HG03175 (cell line): ENCODE results near the gene EGFL7.
"Not testable (repeated sequence)": the region's sequence is repeated elsewhere in the genome, so short reads cannot be mapped to it uniquely, and the experiment has no call there.

Experiments used
- ATAC-seq: cut with Tn5 transposase; IDR thresholded peaks from one replicate; pipeline ENCODE4 v1.9.1; 2021; ENCODE audit warnings: mild to moderate bottlenecking, moderate library complexity; ENCODE audit not compliant: unreplicated experiment

EGFL7 gene

DNA sequence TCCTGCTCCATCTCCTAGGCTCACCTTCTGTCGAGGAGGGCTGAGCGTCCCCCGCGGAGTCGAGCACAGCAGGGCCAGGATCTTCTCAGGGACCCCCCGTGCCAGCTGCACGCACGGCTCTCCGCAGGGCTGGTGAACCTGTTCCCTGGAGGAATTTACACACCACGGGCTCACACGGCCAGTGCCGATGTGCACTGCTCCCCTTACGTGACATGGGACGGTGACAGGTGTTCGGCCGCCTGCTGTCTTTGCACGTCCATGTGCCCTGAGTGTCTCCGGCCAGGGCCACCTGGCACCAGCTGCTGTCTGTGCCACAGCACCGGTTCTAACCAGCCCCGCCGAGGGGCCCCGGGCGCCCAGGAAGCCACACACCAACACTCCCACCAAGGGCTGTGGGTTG, 33.2 kb downstream of the EGFL7 start:
- ATAC-seq: no peak

- no peak for ATAC-seq
Measured at GRCh38 chr9:136696502-136696901, 33.8 kb downstream of the EGFL7 start.

GRCh38 chr9:136697146-136697820, 34.6 kb downstream of the EGFL7 start:
- ATAC-seq: no peak

DNA sequence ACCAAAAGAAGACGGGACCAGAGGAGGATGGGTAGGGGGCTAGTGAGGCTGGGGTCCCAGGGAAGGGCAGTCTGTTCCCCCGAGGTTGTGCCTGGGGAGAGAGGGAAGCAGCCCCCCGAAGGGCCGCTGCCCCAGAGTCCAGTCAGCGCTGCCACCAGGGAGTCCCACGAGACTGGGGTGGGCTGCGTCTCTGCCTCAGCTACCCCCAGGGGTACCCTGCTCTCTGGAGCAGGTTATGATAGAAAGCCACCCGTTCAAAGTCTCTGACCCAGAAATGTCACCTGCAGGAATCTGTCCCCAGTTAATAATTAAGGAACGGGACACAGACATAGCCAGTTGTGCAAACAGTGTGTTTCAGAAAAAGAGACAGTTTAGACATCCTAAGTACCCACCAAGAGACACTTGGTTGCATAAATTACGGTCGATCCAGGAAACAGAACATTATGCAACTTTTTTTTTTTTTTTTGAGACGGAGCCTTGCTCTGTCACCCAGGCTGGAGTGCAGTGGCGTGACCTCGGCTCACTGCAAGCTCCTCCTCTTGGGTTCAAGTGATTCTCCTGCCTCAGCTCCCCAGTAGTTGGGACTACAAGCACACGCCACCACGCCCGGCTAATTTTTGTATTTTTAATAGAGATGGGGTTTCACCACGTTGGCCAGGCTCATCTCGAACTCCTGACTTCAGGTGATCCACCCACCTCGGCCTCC, 35.3 kb downstream of the EGFL7 start:
- no peak for ATAC-seq

DNA sequence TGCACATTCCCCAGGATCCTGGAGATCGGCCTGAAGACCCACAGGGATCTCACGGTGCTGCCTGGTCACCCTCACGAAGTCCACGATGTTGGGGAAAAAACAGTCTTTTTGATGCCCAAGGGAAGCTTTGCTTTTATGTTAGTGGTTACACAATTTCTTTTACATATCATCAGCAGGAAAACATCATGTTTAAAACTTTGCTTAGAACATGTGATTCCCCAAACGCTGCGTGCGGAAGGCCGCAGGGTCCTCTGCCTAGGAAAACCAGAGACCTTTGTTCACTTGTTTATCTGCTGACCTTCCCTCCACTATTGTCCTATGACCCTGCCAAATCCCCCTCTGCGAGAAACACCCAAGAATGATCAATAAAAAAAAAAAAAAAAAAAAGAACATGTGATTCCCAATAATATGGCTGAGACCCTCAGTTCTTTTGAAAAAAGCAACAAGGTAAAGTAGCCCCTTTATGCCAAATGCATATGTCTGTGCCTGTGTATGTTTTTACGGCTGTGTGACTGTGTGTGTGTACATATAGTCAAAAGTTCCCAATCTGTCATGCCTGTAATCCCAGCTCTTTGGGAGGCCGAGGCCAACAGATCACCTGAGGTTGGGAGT, 36.0 kb downstream of the EGFL7 start:
- ATAC-seq: no peak

DNA sequence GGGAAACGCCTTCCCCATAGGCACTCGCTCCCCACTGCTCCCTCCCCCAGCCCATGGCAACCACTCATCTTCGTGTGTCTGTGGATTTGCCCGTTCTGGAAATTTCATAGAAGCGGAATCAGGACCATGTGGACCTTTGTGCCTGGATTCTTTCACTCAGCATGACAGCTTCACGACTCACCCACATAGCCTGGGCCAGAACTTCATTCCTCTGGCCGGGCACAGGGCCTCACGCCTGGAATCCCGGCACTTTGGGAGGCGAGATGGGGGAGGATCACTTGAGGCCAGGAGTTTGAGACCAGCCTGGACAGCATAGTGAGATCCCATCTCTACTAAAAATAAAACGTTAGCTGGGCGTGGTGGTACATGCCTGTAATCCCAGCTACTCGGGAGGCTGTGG, 37.6 kb downstream of the EGFL7 start:
- ATAC-seq: no peak

DNA sequence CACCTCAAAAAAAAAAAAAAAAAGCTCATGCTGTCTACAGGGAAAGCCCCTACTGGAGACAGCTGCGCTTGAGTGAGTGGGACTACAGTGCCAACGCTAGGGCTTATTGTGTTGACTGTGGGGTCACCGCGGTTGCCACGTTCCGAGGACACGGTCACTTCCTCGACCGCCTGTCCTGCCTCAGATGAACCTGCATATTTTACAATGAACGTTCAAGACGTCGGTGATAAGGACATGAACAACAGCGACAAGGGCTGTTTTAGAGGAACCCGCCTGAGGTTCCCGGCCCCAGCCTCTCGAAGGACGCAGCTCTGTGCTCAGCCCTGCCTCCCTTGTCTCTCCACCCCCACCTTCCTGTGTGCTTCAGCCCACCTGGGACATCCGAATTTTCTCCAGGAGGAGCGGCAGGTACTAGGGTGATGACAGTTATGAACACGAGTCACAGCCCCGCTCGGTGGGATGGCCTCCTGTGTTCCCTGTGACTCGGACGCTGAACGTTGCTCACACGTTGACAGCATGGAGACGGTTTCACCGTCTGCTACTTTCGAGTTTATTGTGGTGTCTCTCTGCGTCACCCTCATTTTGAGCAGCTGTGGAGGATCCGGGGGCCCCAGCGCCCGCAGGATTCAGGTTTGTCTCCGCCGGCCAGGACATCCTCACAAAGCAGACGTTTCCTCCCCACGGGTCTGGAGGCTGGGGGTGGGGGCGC, 38.4 kb downstream of the EGFL7 start:
- ATAC-seq: peak; percentile 63

- no peak for ATAC-seq
Measured at GRCh38 chr9:136701668-136702053, 38.9 kb downstream of the EGFL7 start.

- ATAC-seq: no peak
Measured at GRCh38 chr9:136703276-136703860, 40.7 kb downstream of the EGFL7 start.

DNA sequence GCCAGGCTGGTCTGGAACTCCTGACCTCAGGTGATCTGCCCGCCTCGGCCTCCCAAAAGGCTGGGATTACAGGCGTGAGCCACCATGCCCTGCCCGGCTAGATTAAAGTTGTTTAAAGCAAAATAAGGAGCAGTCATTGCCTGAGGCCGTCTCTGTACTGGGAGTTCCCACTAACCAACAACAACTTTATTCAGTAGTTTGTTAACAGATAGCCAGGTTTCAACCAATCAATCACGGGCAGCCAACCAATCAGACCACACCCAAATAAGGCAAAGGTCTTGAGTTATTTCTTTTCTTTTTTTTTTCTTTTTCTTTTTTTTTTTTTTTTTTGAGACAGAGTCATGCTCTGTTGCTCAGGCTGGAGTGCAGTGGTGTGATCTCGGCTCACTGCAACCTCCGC, 42.0 kb downstream of the EGFL7 start:
- ATAC-seq: not testable (repeated sequence)

GRCh38 chr9:136705564-136705963, 42.8 kb downstream of the EGFL7 start:
- no peak for ATAC-seq

- no peak for ATAC-seq
Measured at GRCh38 chr9:136707011-136707410, 44.3 kb downstream of the EGFL7 start.

GRCh38 chr9:136707849-136708517, 45.3 kb downstream of the EGFL7 start:
- no peak for ATAC-seq

DNA sequence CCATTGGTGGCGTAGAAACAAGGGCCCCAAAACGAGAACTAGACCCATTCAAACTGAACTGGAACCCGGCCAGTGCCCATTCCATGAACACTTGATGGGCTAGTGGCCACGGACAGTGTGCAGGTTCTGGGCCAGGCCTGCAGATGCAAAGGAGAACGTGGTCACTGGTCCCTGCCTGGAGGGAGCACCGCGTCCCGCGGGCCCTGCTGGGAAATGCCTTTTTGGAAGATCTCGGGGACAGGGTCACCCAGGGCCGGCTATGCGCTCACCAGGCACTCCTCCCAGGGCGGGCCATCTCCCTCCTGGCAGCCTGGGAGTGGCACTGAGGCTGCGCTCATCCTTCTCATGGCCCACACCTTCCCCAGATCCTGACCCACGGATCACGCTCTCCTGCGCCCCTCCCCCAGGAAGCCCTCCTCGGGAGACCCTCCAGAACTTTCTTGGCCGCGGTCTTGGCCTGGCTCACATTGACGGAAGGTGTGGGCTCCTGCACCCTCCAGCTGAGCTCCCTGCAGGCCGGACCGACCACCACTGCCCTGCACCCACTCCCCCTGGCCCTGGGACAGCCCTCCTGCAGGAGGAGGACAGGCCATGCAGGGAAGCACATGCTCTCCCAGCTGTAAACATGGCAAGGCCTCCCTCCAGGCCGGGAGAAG, 46.9 kb downstream of the EGFL7 start:
- no peak for ATAC-seq

DNA sequence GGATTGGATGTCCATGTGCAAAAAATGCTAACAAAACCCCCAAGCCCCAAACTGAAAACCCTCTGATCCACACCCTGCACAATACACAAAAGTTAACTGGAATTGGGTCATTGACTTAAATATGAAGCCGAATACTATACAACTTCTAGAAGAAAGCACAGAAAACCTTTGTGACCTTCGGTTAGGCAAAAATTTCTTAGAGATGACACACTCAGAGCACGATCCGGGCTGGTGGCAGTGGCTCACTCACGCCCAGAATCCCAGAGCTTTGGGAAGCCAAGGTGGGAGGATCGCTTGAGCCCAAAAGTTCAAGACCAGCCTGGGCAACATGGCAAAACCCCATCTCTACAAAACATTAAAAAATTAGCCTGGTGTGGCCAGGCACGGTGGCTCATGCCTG, 47.8 kb downstream of the EGFL7 start:
- no peak for ATAC-seq

- ATAC-seq: not testable (repeated sequence)
Measured at GRCh38 chr9:136711219-136711648, 48.5 kb downstream of the EGFL7 start.

DNA sequence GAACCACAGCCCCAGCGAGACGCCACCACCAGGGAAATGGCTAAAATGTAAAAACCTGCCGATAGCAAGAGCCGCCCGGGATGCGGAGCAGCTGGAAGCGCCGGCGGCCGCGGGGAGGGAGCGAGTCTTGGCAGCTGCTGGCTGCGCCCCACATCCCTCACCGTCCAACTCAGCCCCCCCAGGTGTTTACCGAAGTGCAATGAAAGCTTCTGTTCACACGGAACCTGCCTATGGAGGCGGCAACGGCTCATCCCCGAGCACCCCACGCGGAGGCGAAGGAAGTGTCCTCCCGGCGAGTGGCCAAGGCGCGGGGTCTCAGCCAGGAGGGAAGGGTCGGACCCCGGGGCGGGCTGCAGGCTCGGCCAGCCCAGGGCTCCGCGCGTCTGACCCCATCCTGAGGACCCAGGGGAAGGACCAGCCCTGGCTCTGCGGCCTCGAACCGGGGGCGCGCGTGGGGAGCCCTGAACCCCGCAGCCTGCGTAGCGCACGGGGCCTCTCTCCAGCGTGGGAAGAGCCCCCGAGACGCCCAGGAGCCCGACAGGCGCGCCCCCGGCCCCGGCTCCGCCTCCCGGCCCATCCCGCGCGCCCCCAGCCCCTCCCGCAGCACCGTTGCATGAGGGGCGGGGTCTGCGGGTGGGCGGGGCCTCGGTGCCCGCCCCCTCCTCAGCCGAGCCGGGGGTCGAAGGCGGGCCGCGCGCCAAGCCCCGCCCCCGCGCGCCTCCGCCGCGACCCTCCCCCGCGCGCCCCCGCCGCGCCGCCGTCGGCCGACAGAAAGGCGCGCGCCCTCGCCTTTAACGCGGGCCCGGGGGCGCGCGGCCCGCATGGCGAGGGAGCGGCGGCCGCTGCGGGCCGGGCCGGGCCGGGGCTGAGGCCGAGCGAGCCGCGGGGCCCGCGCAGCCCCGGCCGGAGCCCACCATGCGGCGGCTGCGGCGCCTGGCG, 49.3 kb downstream of the EGFL7 start, which contains the start of gene DIPK1B:
DIPK1B (plus strand) TSS at position 822 of the 939 bp plus-strand sequence; CDS start at position 916, 94 bp downstream.
- no peak for ATAC-seq

DNA sequence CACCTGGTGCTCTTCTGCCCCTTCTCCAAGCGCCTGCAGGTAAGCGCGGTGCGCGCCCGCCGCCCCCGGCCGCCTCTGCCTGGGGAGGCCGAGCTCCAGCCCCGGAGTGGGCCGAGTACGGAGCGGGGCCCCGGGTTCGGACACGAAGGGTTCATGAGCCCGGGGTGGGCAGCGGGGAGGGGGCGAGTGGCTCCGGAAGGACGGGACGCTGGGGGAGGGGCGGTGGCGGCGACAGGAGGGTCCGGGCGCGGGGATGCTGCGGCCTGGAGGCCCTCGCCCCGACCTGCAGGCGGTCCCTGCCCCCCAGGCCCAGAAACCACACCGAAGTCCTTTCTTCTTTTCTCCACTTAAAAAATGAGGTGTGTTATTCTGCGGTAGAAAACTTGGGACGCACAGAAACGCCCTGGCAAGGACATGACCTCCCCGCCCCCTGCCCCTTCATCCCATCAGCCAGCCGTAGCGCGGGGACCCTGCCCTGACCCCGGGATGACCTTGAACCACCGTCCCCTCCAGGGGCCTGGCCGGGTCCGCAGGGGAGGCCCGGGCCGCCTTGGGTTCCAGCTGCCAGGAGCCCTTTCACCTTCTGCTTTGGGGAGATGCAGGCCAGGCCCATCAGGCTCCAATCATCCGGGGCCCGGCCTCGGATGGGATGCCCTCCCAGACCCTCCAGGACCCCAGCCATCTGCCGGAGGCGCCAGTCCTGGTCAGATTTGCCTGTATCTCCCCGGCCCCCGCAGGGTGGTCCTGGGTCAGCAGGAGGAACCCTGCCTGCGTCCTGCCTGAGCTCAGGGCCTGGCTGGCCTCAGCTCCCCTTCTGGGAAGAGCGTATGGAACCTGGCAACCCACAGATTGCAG, 50.2 kb downstream of the EGFL7 start:
- no peak for ATAC-seq
